ENCODE data around the gene GPR3. TPM values are rescaled to one million over a fixed set of nuclear protein-coding genes. Genes with fewer than 3 reads are reported as not detected.

GPR3 gene
- total and polyA plus RNA-seq, 4 donors: under 0.01 to 0.30 TPM; not detected in 2

- Histone ChIP-seq H3K9ac (ENCODE audit: low read depth in 1 of 2, low read length in 2 of 2) (no peak overlapping the region), H3K4me1 (ENCODE audit: control insufficient read depth in 4 of 4, insufficient read depth in 4 of 4, low read length in 3 of 4) (peaks cover 0 to 8% (median 4%) of the 10 kb centered on the region in 4 donors), H3K27me3 (ENCODE audit: control insufficient read depth in 4 of 4, insufficient read depth in 4 of 4, low read length in 3 of 4) (no peaks in the 10 kb centered on the region), H3K27ac (ENCODE audit: low read depth in 1 of 2, low read length in 2 of 2) (no peak overlapping the region), H3K9me3 (ENCODE audit: control insufficient read depth in 4 of 4, low read length in 3 of 4) (no peaks in the 10 kb centered on the region), H3K4me3 (ENCODE audit: low read depth in 1 of 3, low read length in 3 of 3) (no peak overlapping the region), H3K36me3 (ENCODE audit: control insufficient read depth in 4 of 4, insufficient read depth in 3 of 4, low read depth in 1 of 4, low read length in 3 of 4) (peaks cover 9 to 58% (median 44%) of the 10 kb centered on the region in 4 donors)
- peak; percentile 53 for DNase-seq (ENCODE audit: low spot score)
- 82% methylated on average over 3 of the region's 3 CpGs for WGBS
- TF ChIP-seq SP1 (IDR thresholded peaks at IDR 0.05) (no peak), GABPA (IDR thresholded peaks at IDR 0.05 in 1 of 2, conservative IDR thresholded peaks at IDR 0.05 in 1 of 2) (no peak), RAD21 (IDR thresholded peaks at IDR 0.05) (peak; percentile 75 to 88), CTCF (IDR thresholded peaks at IDR 0.05; ENCODE audit: low read depth, low read length, missing input control) (peak; percentile 57), YY1 (IDR thresholded peaks at IDR 0.05) (peak; percentile 44)
Observed at GRCh38 chr1:27416387-27417111, 24.1 kb downstream of the GPR3 start.

DNA sequence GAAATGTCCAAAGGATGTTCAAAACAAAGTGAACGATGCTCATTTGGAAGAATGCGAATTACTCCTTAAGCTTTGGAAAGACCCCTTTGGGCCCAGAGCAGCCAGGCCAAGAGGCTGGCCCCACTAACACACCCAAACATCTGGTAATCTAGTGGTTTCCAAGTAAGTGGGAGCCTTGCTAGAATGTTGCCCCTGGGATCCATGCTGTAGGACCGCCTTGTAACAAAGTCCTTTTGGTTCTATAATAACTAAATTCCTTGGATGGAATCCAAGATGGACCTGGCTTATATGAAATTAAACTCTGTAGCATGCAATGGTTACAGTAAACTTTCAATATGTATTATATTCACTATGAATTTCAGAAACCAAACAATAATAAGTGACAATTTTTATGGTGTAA is 25.3 kb downstream of the GPR3 start:
- DNase-seq (ENCODE audit: low spot score): no peak
- peaks cover 0 to 8% (median 4%) of the 10 kb centered on the region in 4 donors for H3K4me1 ChIP-seq (ENCODE audit: control insufficient read depth in 4 of 4, insufficient read depth in 4 of 4, low read length in 3 of 4)
- no peaks in the 10 kb centered on the region for H3K27me3 ChIP-seq (ENCODE audit: control insufficient read depth in 4 of 4, insufficient read depth in 4 of 4, low read length in 3 of 4)
- H3K27ac ChIP-seq (ENCODE audit: low read depth in 1 of 2, low read length in 2 of 2): no peak overlapping the region
- WGBS: 93% methylated on average over 3 of the region's 3 CpGs
- no peak overlapping the region for H3K9ac ChIP-seq (ENCODE audit: low read depth in 1 of 2, low read length in 2 of 2)
- TF ChIP-seq CTCF (IDR thresholded peaks at IDR 0.05; ENCODE audit: low read depth, low read length, missing input control) (no peak), FOXA1 (IDR thresholded peaks at IDR 0.05) (no peak), EGR1 (IDR thresholded peaks at IDR 0.05; ENCODE audit: low read depth in 2 of 2) (no peak), RXRA (IDR thresholded peaks at IDR 0.05) (no peak), JUND (IDR thresholded peaks at IDR 0.05) (no peak), ZBTB33 (IDR thresholded peaks at IDR 0.05) (no peak), SP1 (IDR thresholded peaks at IDR 0.05) (no peak), HNF4G (IDR thresholded peaks at IDR 0.05) (no peak)
- TF ChIP-seq, protein P1, sequence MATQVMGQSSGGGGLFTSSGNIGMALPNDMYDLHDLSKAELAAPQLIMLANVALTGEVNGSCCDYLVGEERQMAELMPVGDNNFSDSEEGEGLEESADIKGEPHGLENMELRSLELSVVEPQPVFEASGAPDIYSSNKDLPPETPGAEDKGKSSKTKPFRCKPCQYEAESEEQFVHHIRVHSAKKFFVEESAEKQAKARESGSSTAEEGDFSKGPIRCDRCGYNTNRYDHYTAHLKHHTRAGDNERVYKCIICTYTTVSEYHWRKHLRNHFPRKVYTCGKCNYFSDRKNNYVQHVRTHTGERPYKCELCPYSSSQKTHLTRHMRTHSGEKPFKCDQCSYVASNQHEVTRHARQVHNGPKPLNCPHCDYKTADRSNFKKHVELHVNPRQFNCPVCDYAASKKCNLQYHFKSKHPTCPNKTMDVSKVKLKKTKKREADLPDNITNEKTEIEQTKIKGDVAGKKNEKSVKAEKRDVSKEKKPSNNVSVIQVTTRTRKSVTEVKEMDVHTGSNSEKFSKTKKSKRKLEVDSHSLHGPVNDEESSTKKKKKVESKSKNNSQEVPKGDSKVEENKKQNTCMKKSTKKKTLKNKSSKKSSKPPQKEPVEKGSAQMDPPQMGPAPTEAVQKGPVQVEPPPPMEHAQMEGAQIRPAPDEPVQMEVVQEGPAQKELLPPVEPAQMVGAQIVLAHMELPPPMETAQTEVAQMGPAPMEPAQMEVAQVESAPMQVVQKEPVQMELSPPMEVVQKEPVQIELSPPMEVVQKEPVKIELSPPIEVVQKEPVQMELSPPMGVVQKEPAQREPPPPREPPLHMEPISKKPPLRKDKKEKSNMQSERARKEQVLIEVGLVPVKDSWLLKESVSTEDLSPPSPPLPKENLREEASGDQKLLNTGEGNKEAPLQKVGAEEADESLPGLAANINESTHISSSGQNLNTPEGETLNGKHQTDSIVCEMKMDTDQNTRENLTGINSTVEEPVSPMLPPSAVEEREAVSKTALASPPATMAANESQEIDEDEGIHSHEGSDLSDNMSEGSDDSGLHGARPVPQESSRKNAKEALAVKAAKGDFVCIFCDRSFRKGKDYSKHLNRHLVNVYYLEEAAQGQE (IDR thresholded peaks at IDR 0.05): no peak
- TF ChIP-seq, protein P2, sequence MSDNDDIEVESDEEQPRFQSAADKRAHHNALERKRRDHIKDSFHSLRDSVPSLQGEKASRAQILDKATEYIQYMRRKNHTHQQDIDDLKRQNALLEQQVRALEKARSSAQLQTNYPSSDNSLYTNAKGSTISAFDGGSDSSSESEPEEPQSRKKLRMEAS (IDR thresholded peaks at IDR 0.05): no peak
- TF ChIP-seq, protein P3, sequence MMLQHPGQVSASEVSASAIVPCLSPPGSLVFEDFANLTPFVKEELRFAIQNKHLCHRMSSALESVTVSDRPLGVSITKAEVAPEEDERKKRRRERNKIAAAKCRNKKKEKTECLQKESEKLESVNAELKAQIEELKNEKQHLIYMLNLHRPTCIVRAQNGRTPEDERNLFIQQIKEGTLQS (IDR thresholded peaks at IDR 0.05): no peak
- H3K4me3 ChIP-seq (ENCODE audit: low read depth in 1 of 3, low read length in 3 of 3): no peak overlapping the region
- H3K9me3 ChIP-seq (ENCODE audit: control insufficient read depth in 4 of 4, low read length in 3 of 4): no peaks in the 10 kb centered on the region
- peaks cover 9 to 51% (median 39%) of the 10 kb centered on the region in 4 donors for H3K36me3 ChIP-seq (ENCODE audit: control insufficient read depth in 4 of 4, insufficient read depth in 3 of 4, low read depth in 1 of 4, low read length in 3 of 4)
